ENCODE results near the gene MEGF8. TPM values are rescaled to one million over a fixed set of nuclear protein-coding genes. Genes with fewer than 3 reads are reported as not detected.

Gene MEGF8
- total RNA-seq, 3 donors from 2014 or later = 9.7 to 15.5 (median 10.8) TPM

DNA sequence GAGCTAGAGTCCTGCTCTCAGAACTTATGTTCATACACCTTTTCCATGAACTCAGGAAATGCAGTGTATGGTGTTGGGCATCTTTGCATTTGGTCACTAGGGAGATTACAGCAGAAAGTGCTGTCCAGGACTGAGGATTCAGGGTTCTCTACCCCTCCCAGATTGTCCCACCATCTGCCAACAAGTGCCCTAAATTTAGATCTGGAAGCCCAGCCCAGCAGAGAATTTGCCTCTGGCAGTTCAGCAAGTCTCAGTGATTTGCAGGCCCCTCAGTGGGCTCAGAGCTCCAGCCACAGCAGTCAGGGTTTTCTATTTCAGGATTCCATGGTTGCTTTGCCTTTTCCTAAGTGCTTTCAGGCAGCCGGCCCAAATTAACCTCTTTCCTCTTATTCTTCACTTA, 41.2 kb downstream of the MEGF8 start:
- no peaks in the 10 kb centered on the region for H3K36me3 ChIP-seq
- intact Hi-C loops (cut with DNase I; ENCODE audit: low total_unique reads) = no loop called here
- no peak for DNase-seq (ENCODE audit: low spot score in 2 of 2)
- no peaks in the 10 kb centered on the region for H3K4me1 ChIP-seq
- H3K9me3 ChIP-seq = peaks cover 0 to 4% of the 10 kb centered on the region in 2 donors
- no peak for TF ChIP-seq POLR2AphosphoS5 (IDR thresholded peaks at IDR 0.05)
- TF ChIP-seq, protein P1, sequence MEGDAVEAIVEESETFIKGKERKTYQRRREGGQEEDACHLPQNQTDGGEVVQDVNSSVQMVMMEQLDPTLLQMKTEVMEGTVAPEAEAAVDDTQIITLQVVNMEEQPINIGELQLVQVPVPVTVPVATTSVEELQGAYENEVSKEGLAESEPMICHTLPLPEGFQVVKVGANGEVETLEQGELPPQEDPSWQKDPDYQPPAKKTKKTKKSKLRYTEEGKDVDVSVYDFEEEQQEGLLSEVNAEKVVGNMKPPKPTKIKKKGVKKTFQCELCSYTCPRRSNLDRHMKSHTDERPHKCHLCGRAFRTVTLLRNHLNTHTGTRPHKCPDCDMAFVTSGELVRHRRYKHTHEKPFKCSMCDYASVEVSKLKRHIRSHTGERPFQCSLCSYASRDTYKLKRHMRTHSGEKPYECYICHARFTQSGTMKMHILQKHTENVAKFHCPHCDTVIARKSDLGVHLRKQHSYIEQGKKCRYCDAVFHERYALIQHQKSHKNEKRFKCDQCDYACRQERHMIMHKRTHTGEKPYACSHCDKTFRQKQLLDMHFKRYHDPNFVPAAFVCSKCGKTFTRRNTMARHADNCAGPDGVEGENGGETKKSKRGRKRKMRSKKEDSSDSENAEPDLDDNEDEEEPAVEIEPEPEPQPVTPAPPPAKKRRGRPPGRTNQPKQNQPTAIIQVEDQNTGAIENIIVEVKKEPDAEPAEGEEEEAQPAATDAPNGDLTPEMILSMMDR (IDR thresholded peaks at IDR 0.05) = no peak
- TF ChIP-seq POLR2A (IDR thresholded peaks at IDR 0.05) = no peak
- no peak overlapping the region for H3K27ac ChIP-seq
- no peak overlapping the region for H3K4me3 ChIP-seq
- H3K27me3 ChIP-seq = no peaks in the 10 kb centered on the region

- no peaks in the 10 kb centered on the region for H3K4me1 ChIP-seq
- no peak for DNase-seq (ENCODE audit: low spot score in 2 of 2)
- H3K36me3 ChIP-seq = no peaks in the 10 kb centered on the region
- no peak overlapping the region for H3K27ac ChIP-seq
- no peaks in the 10 kb centered on the region for H3K27me3 ChIP-seq
- intact Hi-C loops (cut with DNase I; ENCODE audit: low total_unique reads) = no loop called here
- H3K4me3 ChIP-seq = no peak overlapping the region
- TF ChIP-seq POLR2AphosphoS5 (IDR thresholded peaks at IDR 0.05) (no peak), POLR2A (IDR thresholded peaks at IDR 0.05) (no peak)
- TF ChIP-seq, protein P1 (IDR thresholded peaks at IDR 0.05) = no peak
- H3K9me3 ChIP-seq = peaks cover 0 to 4% of the 10 kb centered on the region in 2 donors
Measured at GRCh38 chr19:42367929-42368328, 42.5 kb downstream of the MEGF8 start.

DNA sequence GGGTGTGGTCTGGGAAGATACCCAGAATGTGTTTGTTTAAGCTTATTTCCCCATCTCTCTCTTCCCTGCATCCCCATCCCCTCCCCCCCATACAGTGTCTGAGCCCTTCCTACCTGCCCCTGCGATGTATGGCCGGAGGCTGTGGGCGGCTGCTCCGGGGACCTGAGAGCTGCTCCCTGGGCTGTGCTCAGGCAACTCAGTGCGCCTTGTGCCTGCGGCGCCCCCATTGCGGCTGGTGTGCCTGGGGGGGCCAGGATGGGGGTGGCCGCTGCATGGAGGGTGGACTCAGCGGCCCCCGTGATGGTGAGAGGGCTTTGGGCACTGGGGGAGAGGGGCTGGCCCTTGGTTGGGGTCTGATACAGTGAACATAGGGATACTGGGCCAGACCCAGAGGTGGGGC, 42.9 kb downstream of the MEGF8 start:
- no peak overlapping the region for H3K27ac ChIP-seq
- DNase-seq (ENCODE audit: low spot score in 2 of 2) = no peak
- intact Hi-C loops (cut with DNase I; ENCODE audit: low total_unique reads) = no loop called here

GRCh38 chr19:42368765-42369164, 43.3 kb downstream of the MEGF8 start:
- no peaks in the 10 kb centered on the region for H3K36me3 ChIP-seq
- H3K4me3 ChIP-seq = no peak overlapping the region
- H3K4me1 ChIP-seq = no peaks in the 10 kb centered on the region
- H3K27ac ChIP-seq = no peak overlapping the region
- intact Hi-C loops (cut with DNase I; ENCODE audit: low total_unique reads) = no loop called here
- TF ChIP-seq, protein P1 (IDR thresholded peaks at IDR 0.05) = no peak
- TF ChIP-seq POLR2A (IDR thresholded peaks at IDR 0.05) (no peak), POLR2AphosphoS5 (IDR thresholded peaks at IDR 0.05) (no peak)
- H3K9me3 ChIP-seq = peaks cover 0 to 2% of the 10 kb centered on the region in 2 donors
- DNase-seq (ENCODE audit: low spot score in 2 of 2) = no peak
- H3K27me3 ChIP-seq = no peaks in the 10 kb centered on the region

More for the DNA sequence above, 42.9 kb downstream of the MEGF8 start:
- no peaks in the 10 kb centered on the region for H3K36me3 ChIP-seq
- H3K27me3 ChIP-seq = no peaks in the 10 kb centered on the region
- H3K4me3 ChIP-seq = no peak overlapping the region
- TF ChIP-seq, protein P1 (IDR thresholded peaks at IDR 0.05) = no peak
- TF ChIP-seq POLR2AphosphoS5 (IDR thresholded peaks at IDR 0.05) (no peak), POLR2A (IDR thresholded peaks at IDR 0.05) (no peak)
- H3K9me3 ChIP-seq = peaks cover 0 to 4% of the 10 kb centered on the region in 2 donors
- no peaks in the 10 kb centered on the region for H3K4me1 ChIP-seq

GRCh38 chr19:42369433-42370067, 44.1 kb downstream of the MEGF8 start:
- Histone ChIP-seq H3K27me3 (no peaks in the 10 kb centered on the region), H3K4me1 (no peaks in the 10 kb centered on the region), H3K36me3 (no peaks in the 10 kb centered on the region), H3K9me3 (no peaks in the 10 kb centered on the region), H3K4me3 (no peak overlapping the region), H3K27ac (no peak overlapping the region)
- intact Hi-C loops (cut with DNase I; ENCODE audit: low total_unique reads) = no loop called here
- TF ChIP-seq POLR2A (IDR thresholded peaks at IDR 0.05) (no peak), POLR2AphosphoS5 (IDR thresholded peaks at IDR 0.05) (no peak)
- TF ChIP-seq, protein P1 (IDR thresholded peaks at IDR 0.05) = no peak
- no peak for DNase-seq (ENCODE audit: low spot score in 2 of 2)

Measured in breast epithelium (tissue), 4 donors.